ENCODE data around the gene CHKB.
"Not testable (repeated sequence)": the region's sequence is repeated elsewhere in the genome, so short reads cannot be mapped to it uniquely, and the experiment has no call there.

CHKB gene

GRCh38 chr22:50548040-50548920 is 34.4 kb downstream of the CHKB start:
- no peak for DNase-seq (ENCODE audit: low spot score)

- no peak for DNase-seq (ENCODE audit: low spot score)
These were observed 35.2 kb downstream of the CHKB start for GRCh38 chr22:50547263-50547985.

- no peak for DNase-seq (ENCODE audit: low spot score)
These were observed 36.1 kb downstream of the CHKB start for GRCh38 chr22:50546326-50547262.

GRCh38 chr22:50545522-50546325 is 36.9 kb downstream of the CHKB start, which contains the start of gene KLHDC7B:
Gene KLHDC7B (plus strand): TSS chr22:50545899. CDS start chr22:50546244, 345 bp downstream.
- DNase-seq (ENCODE audit: low spot score), result no peak

GRCh38 chr22:50544746-50545253 is 37.8 kb downstream of the CHKB start:
- no peak for DNase-seq (ENCODE audit: low spot score)

- no peak for DNase-seq (ENCODE audit: low spot score)
These were observed 38.4 kb downstream of the CHKB start for GRCh38 chr22:50544078-50544745.

GRCh38 chr22:50542416-50542927 is 40.2 kb downstream of the CHKB start:
- DNase-seq (ENCODE audit: low spot score), result no peak

- not testable (repeated sequence) for DNase-seq (ENCODE audit: low spot score)
These were observed 41.0 kb downstream of the CHKB start for GRCh38 chr22:50541667-50542026.

GRCh38 chr22:50540381-50540780 is 42.3 kb downstream of the CHKB start:
- DNase-seq (ENCODE audit: low spot score), result no peak

GRCh38 chr22:50537765-50538164 is 44.9 kb downstream of the CHKB start:
- no peak for DNase-seq (ENCODE audit: low spot score)

- no peak for DNase-seq (ENCODE audit: low spot score)
These were observed 46.4 kb downstream of the CHKB start for GRCh38 chr22:50536226-50536625.

GRCh38 chr22:50535113-50535512 is 47.5 kb downstream of the CHKB start:
- DNase-seq (ENCODE audit: low spot score), result no peak

- DNase-seq (ENCODE audit: low spot score), result not testable (repeated sequence)
These were observed 48.6 kb downstream of the CHKB start for GRCh38 chr22:50533856-50534711.

- DNase-seq (ENCODE audit: low spot score), result no peak
These were observed 49.5 kb downstream of the CHKB start for GRCh38 chr22:50532824-50533796.

- no peak for DNase-seq (ENCODE audit: low spot score)
These were observed 50.5 kb downstream of the CHKB start for GRCh38 chr22:50531962-50532674.

GRCh38 chr22:50531546-50531961 is 51.1 kb downstream of the CHKB start:
- no peak for DNase-seq (ENCODE audit: low spot score)

GRCh38 chr22:50530877-50531545 is 51.6 kb downstream of the CHKB start:
- no peak for DNase-seq (ENCODE audit: low spot score)

Data from hematopoietic multipotent progenitor cell treated with erythropoietin and hydrocortisone succinate and interleukin-3 and kit ligand, for 17 days (in vitro differentiated cells).